Stimulated activated CD4-positive, alpha-beta T cell treated with anti-CD3 and anti-CD28 coated beads, Interleukin-1b, Interleukin-23, amount 100 ng/mL, for 48 hours (primary cell): ENCODE measurements around the gene MACROD1.
"Not testable (repeated sequence)": the region's sequence is repeated elsewhere in the genome, so short reads cannot be mapped to it uniquely, and the experiment has no call there.

ENCODE experiments used
- DNase-seq: peaks from one replicate; pipeline ENCODE4 v3.0.0-alpha.2; 2020

MACROD1 gene

GRCh38 chr11:64052938-64053622, 112.8 kb downstream of the MACROD1 start:
- no peak for DNase-seq

- no peak for DNase-seq
Measured at GRCh38 chr11:64052436-64052835, 113.5 kb downstream of the MACROD1 start.

GRCh38 chr11:64051297-64051696, 114.6 kb downstream of the MACROD1 start:
- DNase-seq: no peak

GRCh38 chr11:64049509-64049908, 116.4 kb downstream of the MACROD1 start:
- no peak for DNase-seq

GRCh38 chr11:64048042-64048854, 117.7 kb downstream of the MACROD1 start:
- no peak for DNase-seq

GRCh38 chr11:64047373-64047772, 118.5 kb downstream of the MACROD1 start:
- DNase-seq: not testable (repeated sequence)

- DNase-seq: no peak
Measured at GRCh38 chr11:64045700-64046099, 120.2 kb downstream of the MACROD1 start.

GRCh38 chr11:64044730-64045393, 121.1 kb downstream of the MACROD1 start:
- no peak for DNase-seq

- DNase-seq: no peak
Measured at GRCh38 chr11:64043545-64043944, 122.4 kb downstream of the MACROD1 start.

- DNase-seq: no peak
Measured at GRCh38 chr11:64042301-64042700, 123.6 kb downstream of the MACROD1 start.

- no peak for DNase-seq
Measured at GRCh38 chr11:64041846-64042245, 124.1 kb downstream of the MACROD1 start.

- DNase-seq: no peak
Measured at GRCh38 chr11:64040684-64041322, 125.1 kb downstream of the MACROD1 start.

- DNase-seq: no peak
Measured at GRCh38 chr11:64039012-64039665, 126.8 kb downstream of the MACROD1 start.

GRCh38 chr11:64038500-64038899, 127.4 kb downstream of the MACROD1 start:
- DNase-seq: no peak

GRCh38 chr11:64037027-64037634, 128.8 kb downstream of the MACROD1 start:
- no peak for DNase-seq

- DNase-seq: no peak
Measured at GRCh38 chr11:64036087-64037026, 129.6 kb downstream of the MACROD1 start.

- no peak for DNase-seq
Measured at GRCh38 chr11:64035576-64035975, 130.3 kb downstream of the MACROD1 start, which contains the start of gene FLRT1. Gene FLRT1 (plus strand): TSS chr11:64035931. CDS start chr11:64116268, 80,337 bp downstream.

GRCh38 chr11:64035081-64035524, 130.8 kb downstream of the MACROD1 start:
- no peak for DNase-seq

- no peak for DNase-seq
Measured at GRCh38 chr11:64034411-64034811, 131.5 kb downstream of the MACROD1 start.

- DNase-seq: no peak
Measured at GRCh38 chr11:64032050-64032449, 133.9 kb downstream of the MACROD1 start.

- DNase-seq: no peak
Measured at GRCh38 chr11:64031001-64031400, 134.9 kb downstream of the MACROD1 start.
